Kidney (tissue), 14 donors: ENCODE measurements around the gene PLA2G4E. TPM values are rescaled to one million over a fixed set of nuclear protein-coding genes. Genes with fewer than 3 reads are reported as not detected.

Source experiments
- DNase-seq, 5 donors: peaks; one replicate each; pipeline ENCODE4 v3.0.0-alpha.2; 2013 to 2020
- FAIRE-seq: peaks from 2 replicates; lab custom pipeline; 2012; peaks lifted over from hg19 to GRCh38; lab: Jason Lieb, UNC
- H3K27ac ChIP-seq, 2 donors: one replicate each; pipeline ENCODE4 v1.7.0; 2013; ENCODE audit warnings: low read depth in 2 of 2, low read length in 2 of 2, inconsistent platforms in 1 of 2
- H3K27me3 ChIP-seq: one replicate; pipeline ENCODE4 v1.7.1; 2013; ENCODE audit warnings: low read length, inconsistent platforms; ENCODE audit not compliant: control insufficient read depth, insufficient read depth
- H3K36me3 ChIP-seq, 3 donors: one replicate each; pipeline versions ENCODE4 v1.7.0 to v1.7.1; 2013; ENCODE audit warnings: low read length in 3 of 3, control low read depth in 1 of 3, inconsistent platforms in 1 of 3; ENCODE audit not compliant: insufficient read depth in 3 of 3, control insufficient read depth in 2 of 3
- H3K4me1 ChIP-seq, 3 donors: one replicate each; pipeline versions ENCODE4 v1.7.0 to v1.7.1; 2013; ENCODE audit warnings: low read length in 3 of 3, inconsistent platforms in 1 of 3, low read depth in 1 of 3; ENCODE audit not compliant: control insufficient read depth in 2 of 3, insufficient read depth in 2 of 3
- H3K4me3 ChIP-seq, 3 donors: one replicate each; pipeline versions ENCODE4 v1.7.0 to v1.8.1; 2013; ENCODE audit warnings: low read length in 3 of 3, control low read depth in 1 of 3, inconsistent platforms in 1 of 3
- H3K9ac ChIP-seq, 3 donors: one replicate each; pipeline versions ENCODE4 v1.7.0 to v1.7.1; 2013; ENCODE audit warnings: low read length in 3 of 3, control low read depth in 1 of 3, inconsistent platforms in 1 of 3
- H3K9me3 ChIP-seq, 3 donors: one replicate each; pipeline versions ENCODE4 v1.7.0 to v1.7.1; 2013; ENCODE audit warnings: low read length in 3 of 3, control low read depth in 1 of 3, inconsistent platforms in 1 of 3; ENCODE audit not compliant: control insufficient read depth in 2 of 3, insufficient read depth in 1 of 3
- CTCF ChIP-seq: IDR thresholded peaks from 3 replicates; pipeline ENCODE4 v1.5.1; 2012; ENCODE audit warnings: mild to moderate bottlenecking, moderate library complexity, borderline replicate concordance; ENCODE audit not compliant: insufficient read depth; ENCODE audit errors: extremely low read depth
- intact Hi-C: fragments of 100-400 bp; cut with DNase I; formaldehyde crosslinking; loops from one replicate; pipeline ENCODE4 v1.11.1; 2022
- polyA plus RNA-seq: library from polyadenylated mRNA; stranded (reverse); fragments of 350-450 nt; fragmentation: Illumina TruSeq; extraction: RNeasy Lipid Tissue Mini Kit (QIAGEN cat#74804); gene quantifications from one replicate; pipeline ENCODE4 v1.2.3, GENCODE V29; 2014; ENCODE audit warnings: low read depth, low replicate concordance; ENCODE audit not compliant: insufficient read depth
- total RNA-seq: library from RNA; stranded (reverse); fragmentation: NEBNext Ultra II Directional; extraction: Animal tissue kit (Norgen Biotek cat#: 25700); gene quantifications from one replicate; pipeline ENCODE4 v1.2.1, GENCODE V29; 2021
- donor health status: control.
- donor health status: control.
- donor health status: control.
- donor health status: control.
- donor health status: control.
- donor health status: DM: yes; HTN: yes; CAD: no.
- donor health status: Normal renal cell carcinoma (clear cell type).

PLA2G4E gene
- total and polyA plus RNA-seq, 2 donors from 2014 or later: not detected

DNA sequence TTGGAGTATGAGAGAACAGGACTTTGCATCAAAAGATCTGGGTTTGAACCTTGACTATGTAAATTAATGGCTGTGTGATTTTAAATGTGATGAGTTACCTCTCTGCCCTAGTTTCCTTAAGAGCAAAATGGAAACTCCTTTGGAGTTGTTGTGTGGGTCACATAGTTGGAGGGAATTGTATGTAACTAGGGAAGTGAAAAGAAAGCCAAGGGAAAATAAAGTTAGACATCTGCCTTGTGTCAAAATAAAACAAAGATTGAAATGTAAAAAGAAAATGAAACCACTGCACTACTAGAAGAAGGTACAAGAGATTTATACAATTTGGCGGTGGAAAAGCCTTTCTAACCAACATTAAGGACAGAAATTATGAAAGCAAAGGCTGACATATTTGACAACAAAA lies 46.8 kb downstream of the PLA2G4E start:
- H3K27ac ChIP-seq: no peak overlapping the region
- peaks cover 0 to 10% (median 0%) of the 10 kb centered on the region in 3 donors for H3K4me1 ChIP-seq
- TF ChIP-seq CTCF: no peak
- DNase-seq (no peak), FAIRE-seq (no peak)
- intact Hi-C loops: no loop called here
- H3K9ac ChIP-seq: no peak overlapping the region
- H3K27me3 ChIP-seq: no peaks in the 10 kb centered on the region
- H3K4me3 ChIP-seq: no peak overlapping the region
- no peaks in the 10 kb centered on the region for H3K36me3 ChIP-seq
- no peaks in the 10 kb centered on the region for H3K9me3 ChIP-seq

GRCh38 chr15:41972253-41973242 lies 48.3 kb downstream of the PLA2G4E start, which contains the start of gene EHD4:
TSS of gene EHD4 (minus strand) at chr15:41972557. CDS start at chr15:41972494, 63 bp downstream.
- Histone ChIP-seq H3K4me1 (peaks cover 0 to 13% (median 0%) of the 10 kb centered on the region in 3 donors), H3K4me3 (peak within 1 kb of the TSS; percentile 72 to 88 (median 86)), H3K27me3 (no peaks in the 10 kb centered on the region), H3K36me3 (no peaks in the 10 kb centered on the region), H3K9me3 (no peaks in the 10 kb centered on the region), H3K9ac (peak within 1 kb of the TSS; percentile 83 to 87 (median 87)), H3K27ac (peak within 1 kb of the TSS; percentile 94 to 96)
- DNase-seq (peak; percentile 98 to 100 (median 99)), FAIRE-seq (peak; percentile 96)
- intact Hi-C loops: no loop called here
- TF ChIP-seq CTCF: peak; percentile 39

DNA sequence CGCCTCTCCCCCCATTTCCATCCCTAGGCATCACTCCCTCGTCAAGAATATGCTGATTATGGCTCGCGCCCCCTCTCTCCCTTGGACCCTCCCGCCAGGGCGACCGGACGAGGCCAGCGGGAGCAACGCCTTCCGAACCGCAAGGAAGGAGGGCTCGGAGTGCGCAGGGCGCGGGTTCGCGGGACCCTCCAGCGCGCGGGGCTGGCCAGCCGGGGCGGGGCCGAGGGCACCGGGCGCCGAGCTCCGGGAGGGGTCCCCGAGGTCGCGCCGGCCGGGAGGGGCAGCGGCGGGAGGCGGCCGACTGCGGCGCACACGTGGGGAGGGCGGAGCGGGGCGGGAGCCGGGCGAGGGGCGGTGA lies 49.0 kb downstream of the PLA2G4E start:
- H3K27ac ChIP-seq: peak overlapping the region; percentile 94 to 96
- intact Hi-C loops: no loop called here
- DNase-seq (peak in 1 of 5 donors; percentile 71), FAIRE-seq (no peak)
- H3K4me3 ChIP-seq: peak overlapping the region; percentile 72 to 88 (median 86)
- H3K9ac ChIP-seq: peak overlapping the region; percentile 83 to 87 (median 87)
- no peak for TF ChIP-seq CTCF
- no peaks in the 10 kb centered on the region for H3K36me3 ChIP-seq
- no peaks in the 10 kb centered on the region for H3K27me3 ChIP-seq
- H3K9me3 ChIP-seq: no peaks in the 10 kb centered on the region
- peaks cover 0 to 15% (median 0%) of the 10 kb centered on the region in 3 donors for H3K4me1 ChIP-seq
